HCT116 (cell line): ENCODE data around the gene SRSF3. TPM values are rescaled to one million over a fixed set of nuclear protein-coding genes. Genes with fewer than 3 reads are reported as not detected.
"Not testable (repeated sequence)": the region's sequence is repeated elsewhere in the genome, so short reads cannot be mapped to it uniquely, and the experiment has no call there.

Experiments used
- ATAC-seq: fragments of 200-7000 bp; cut with Tn5 transposase; 2 replicates; pipeline ENCODE4 v1.9.1; 2020; ENCODE audit warnings: mild to moderate bottlenecking, moderate library complexity
- BruUV-seq: library from RNA; stranded (reverse); fragments of 400-500 nt; replicated peaks from 2 replicates; lab custom pipeline; 2021; lab: Mats Ljungman, UMichigan
- CTCF ChIA-PET: fragments of 300-600 bp; sonication (Branson Sonifier 250); formaldehyde crosslinking; loops from one replicate; lab custom pipeline; 2021; ENCODE audit warnings: antibody characterized with exemption; lab: Charles Lee
- POLR2A ChIA-PET: fragments of 300-600, 350-600 bp; sonication (Branson Sonifier 250); formaldehyde crosslinking; loops from one replicate; lab custom pipeline; 2021; ENCODE audit warnings: antibody characterized with exemption; lab: Charles Lee
- RAD21 ChIA-PET, 2 experiments: fragments of 300-600 bp; sonication (Branson Sonifier 250); formaldehyde crosslinking; loops; one replicate each; lab custom pipeline; 2023; ENCODE audit warnings: low total read pairs in 2 of 2; ENCODE audit not compliant: uncharacterized antibody in 2 of 2, unreplicated experiment in 2 of 2, low non-redundant PET in 1 of 2; lab: Charles Lee
- DNase-seq: peaks from one replicate; pipeline ENCODE4 v3.0.0-alpha.2; 2010; ENCODE audit warnings: low read depth, low spot score
- H2AFZ ChIP-seq: fragments of 200-600 bp; shearing (Covaris generic), sonication (generic); 2 replicates; pipeline ENCODE4 v1.6.1; 2017; ENCODE audit warnings: low read depth, mixed run types, mixed read lengths, antibody characterized with exemption, low read length; ENCODE audit not compliant: poor library complexity, severe bottlenecking
- H3K27ac ChIP-seq: 2 replicates; pipeline ENCODE4 v1.5.1; 2012; ENCODE audit warnings: low read depth, low read length
- H3K27me3 ChIP-seq: fragments of 200-600 bp; sonication (generic); 2 replicates; pipeline ENCODE4 v1.6.1; 2016; ENCODE audit warnings: mixed run types, low read length, mixed read lengths; ENCODE audit not compliant: insufficient read depth
- H3K36me3 ChIP-seq, 2 experiments: fragments of 200-500 bp in 1 of 2; fragments of 200-600 bp in 1 of 2; sonication (Bioruptor generic) in 1 of 2; sonication (generic) in 1 of 2; 2 replicates each; pipeline versions ENCODE4 v1.5.1 to v1.6.1; 2014 to 2016; ENCODE audit warnings: low read length in 2 of 2, inconsistent platforms in 1 of 2, mixed read lengths in 1 of 2, mixed run types in 1 of 2; ENCODE audit not compliant: insufficient read depth in 2 of 2, control insufficient read depth in 1 of 2
- H3K4me1 ChIP-seq, 2 experiments: fragments of 200-600 bp in 1 of 2; sonication (generic) in 1 of 2; 2 replicates each; pipeline versions ENCODE4 v1.5.1 to v1.6.1; 2012 to 2017; ENCODE audit warnings: low read length in 2 of 2, inconsistent platforms in 1 of 2, mild to moderate bottlenecking in 1 of 2, mixed read lengths in 1 of 2, mixed run types in 1 of 2, moderate library complexity in 1 of 2; ENCODE audit not compliant: insufficient read depth in 2 of 2, control insufficient read depth in 1 of 2
- H3K4me2 ChIP-seq: fragments of 200-600 bp; sonication (generic); 2 replicates; pipeline ENCODE4 v1.6.1; 2017; ENCODE audit warnings: mixed run types, low read length, mixed read lengths
- H3K4me3 ChIP-seq, 2 experiments: fragments of 200-600 bp in 1 of 2; sonication (generic) in 1 of 2; replicated peaks in 1 of 2; 2 replicates each; pipeline ENCODE4 v1.5.1; 2011 to 2016; ENCODE audit warnings: low read length in 2 of 2, control low read depth in 1 of 2, low read depth in 1 of 2, mild to moderate bottlenecking in 1 of 2, mixed read lengths in 1 of 2, mixed run types in 1 of 2
- H3K79me2 ChIP-seq: fragments of 200-600 bp; sonication (generic); 2 replicates; pipeline ENCODE4 v1.6.1; 2017; ENCODE audit warnings: mild to moderate bottlenecking, mixed run types, low read length, moderate library complexity, mixed read lengths; ENCODE audit not compliant: insufficient read depth
- H3K9ac ChIP-seq: fragments of 200-600 bp; sonication (generic); 2 replicates; pipeline ENCODE4 v1.6.1; 2016; ENCODE audit warnings: low read length, mixed read lengths
- H3K9me2 ChIP-seq: fragments of 200-600 bp; sonication (generic), shearing (Covaris generic); 2 replicates; pipeline ENCODE4 v1.6.1; 2017; ENCODE audit warnings: mixed run types, mild to moderate bottlenecking, moderate library complexity; ENCODE audit not compliant: insufficient read depth
- H3K9me3 ChIP-seq, 2 experiments: fragments of 200-500 bp in 1 of 2; fragments of 200-600 bp in 1 of 2; sonication (Bioruptor generic) in 1 of 2; sonication (generic) in 1 of 2; 2 replicates each; pipeline ENCODE4 v1.6.1; 2014 to 2017; ENCODE audit warnings: low read length in 2 of 2, mixed read lengths in 2 of 2, inconsistent platforms in 1 of 2, low read depth in 1 of 2, mild to moderate bottlenecking in 1 of 2, mixed run types in 1 of 2, moderate library complexity in 1 of 2; ENCODE audit not compliant: control insufficient read depth in 1 of 2, insufficient read depth in 1 of 2
- H4K20me1 ChIP-seq: fragments of 200-600 bp; sonication (generic), shearing (Covaris generic); 2 replicates; pipeline ENCODE4 v1.6.1; 2017; ENCODE audit warnings: mixed run types, mild to moderate bottlenecking, moderate library complexity; ENCODE audit not compliant: insufficient read depth
- POLR2AphosphoS5 ChIP-seq: IDR thresholded peaks from 2 replicates; pipeline ENCODE4 v1.6.1; 2011; ENCODE audit warnings: mild to moderate bottlenecking, low read depth, low read length, moderate library complexity
- RAD21 ChIP-seq: IDR thresholded peaks from 2 replicates; pipeline ENCODE4 v1.6.1; 2012; ENCODE audit warnings: low read depth, mild to moderate bottlenecking
- intact Hi-C: fragments of 100-400 bp; cut with micrococcal nuclease; formaldehyde crosslinking; loops from 2 replicates; pipeline ENCODE4 v1.10.0; 2022
- total RNA-seq: library from RNA; stranded (reverse); gene quantifications from one replicate; pipeline ENCODE4 v1.2.1, GENCODE V29; 2021; ENCODE audit not compliant: unreplicated experiment

SRSF3 gene
- total RNA-seq, 1 experiment from 2014 or later, result 362 TPM

- intact Hi-C loops, H4K20me1 ChIP-seq: not testable (repeated sequence)
- POLR2A ChIA-PET, result interaction anchor here (1.5 to 3.2 kb wide), 2 partner anchors 13 to 18 kb away, joined by 3 to 20 read pairs; no protein-coding TSS in a partner anchor
These were observed 17.5 kb downstream of the SRSF3 start for GRCh38 chr6:36611679-36612078.

DNA sequence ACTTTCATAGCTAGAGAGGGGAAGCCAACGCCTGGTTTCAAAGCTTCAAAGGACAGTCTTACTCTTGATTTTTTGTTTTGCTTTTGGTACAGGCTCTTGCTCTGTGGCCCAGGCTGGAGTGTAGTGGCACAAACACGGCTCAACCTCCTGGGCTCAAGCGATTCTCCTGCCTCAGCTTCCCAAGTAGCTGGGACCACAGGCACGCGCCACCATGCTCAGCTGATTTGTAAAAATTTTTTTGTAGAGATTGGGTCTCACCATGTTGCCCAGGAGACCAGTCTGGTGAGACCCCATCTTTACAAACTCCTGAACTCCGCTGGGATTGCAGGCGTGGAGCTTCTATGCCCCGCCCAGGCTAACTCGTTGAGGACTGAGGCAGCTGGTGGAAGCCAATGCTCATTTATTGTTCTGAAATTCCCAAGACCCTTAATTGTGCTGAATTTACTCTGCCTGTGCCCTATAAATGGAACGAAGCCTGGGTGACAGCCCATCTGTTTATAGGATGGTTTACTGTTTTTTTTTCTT is 18.0 kb downstream of the SRSF3 start:
- H3K9ac ChIP-seq, result no peak overlapping the region
- TF ChIP-seq RAD21, result no peak
- TF ChIP-seq, all 23 proteins: peak for 0
- intact Hi-C loops, result no loop called here
- DNase-seq, result no peak
- no peak for ATAC-seq
- no peak overlapping the region for H3K4me3 ChIP-seq
- peaks cover 26% of the 10 kb centered on the region for H3K79me2 ChIP-seq
- H3K27me3 ChIP-seq, result no peaks in the 10 kb centered on the region
- ChIA-PET CTCF (no interaction called here), RAD21 (no interaction called here), POLR2A (no interaction called here)
- no peak overlapping the region for H2AFZ ChIP-seq
- peaks cover 17 to 18% of the 10 kb centered on the region in 2 experiments for H3K4me1 ChIP-seq
- H3K36me3 ChIP-seq, result peaks cover 9 to 12% of the 10 kb centered on the region in 2 experiments
- BruUV-seq, result no TSS peak
- H3K9me2 ChIP-seq, result no peaks in the 10 kb centered on the region
- no peak overlapping the region for H3K27ac ChIP-seq
- H4K20me1 ChIP-seq, result peaks cover 7% of the 10 kb centered on the region; the same call in 1 of the 2 replicates
- no peak overlapping the region for H3K4me2 ChIP-seq
- H3K9me3 ChIP-seq, result no peaks in the 10 kb centered on the region

More at GRCh38 chr6:36611679-36612078, 17.5 kb downstream of the SRSF3 start:
- H3K4me2 ChIP-seq, H2AFZ ChIP-seq, H3K27me3 ChIP-seq, BruUV-seq, H3K9ac ChIP-seq, H3K27ac ChIP-seq, H3K4me3 ChIP-seq, CTCF ChIA-PET, RAD21 ChIA-PET, DNase-seq, H3K9me2 ChIP-seq, ATAC-seq, H3K9me3 ChIP-seq: not testable (repeated sequence)
- Histone ChIP-seq H3K36me3 (peaks cover 12 to 16% of the 10 kb centered on the region in 2 experiments), H3K4me1 (peaks cover 12 to 13% of the 10 kb centered on the region in 2 experiments), H3K79me2 (peaks cover 31% of the 10 kb centered on the region)
- 0 out of 2 replicates have a peak, but pooled peaks have one; percentile 11 for TF ChIP-seq POLR2AphosphoS5
